IMR-90 (cell line): ENCODE results near the gene APOBEC3F. TPM values are rescaled to one million over a fixed set of nuclear protein-coding genes. Genes with fewer than 3 reads are reported as not detected.
A peak's percentile ranks its signal among the peaks of the same experiment; 100 is the strongest.
"Not testable (repeated sequence)": the region's sequence is repeated elsewhere in the genome, so short reads cannot be mapped to it uniquely, and the experiment has no call there.

Experiments used
- ATAC-seq: fragments of 200-7000 bp; cut with Tn5 transposase; 2 replicates; pipeline ENCODE4 v1.9.1; 2020; ENCODE audit warnings: low read depth, mild to moderate bottlenecking, moderate library complexity
- BruUV-seq: library from RNA; stranded (reverse); fragments of 400-500 nt; replicated peaks from 2 replicates; lab custom pipeline; 2021; lab: Mats Ljungman, UMichigan
- CTCF ChIA-PET: fragments of 300-600 bp; formaldehyde crosslinking; extraction: SDS; loops from one replicate; lab custom pipeline; 2021; ENCODE audit warnings: antibody characterized with exemption; lab: Yijun Ruan, JAX
- POLR2A ChIA-PET: fragments of 300-600 bp; sonication (Branson Sonifier 250); formaldehyde crosslinking; loops from one replicate; lab custom pipeline; 2022; ENCODE audit warnings: antibody characterized with exemption; ENCODE audit not compliant: unreplicated experiment; lab: Charles Lee
- DNase-seq: peaks from one replicate; pipeline ENCODE4 v3.0.0; 2013
- H2AFZ ChIP-seq: replicated peaks from 2 replicates; pipeline ENCODE3; 2013; ENCODE audit warnings: low read length, mild to moderate bottlenecking; ENCODE audit not compliant: poor library complexity
- H2AK5ac ChIP-seq: 2 replicates; pipeline ENCODE4 v1.6.1; 2013; ENCODE audit warnings: low read depth, low read length, inconsistent platforms
- H2AK9ac ChIP-seq: replicated peaks from 2 replicates; pipeline ENCODE3; 2013; ENCODE audit warnings: mild to moderate bottlenecking, low read depth, low read length, moderate library complexity; ENCODE audit not compliant: poor library complexity
- H2BK120ac ChIP-seq: 2 replicates; pipeline ENCODE4 v1.6.1; 2013; ENCODE audit warnings: low read depth, low read length, inconsistent platforms
- H2BK15ac ChIP-seq: 3 replicates; pipeline ENCODE4 v1.6.1; 2013; ENCODE audit warnings: low read depth, low read length, inconsistent platforms
- H2BK20ac ChIP-seq: 2 replicates; pipeline ENCODE4 v1.6.1; 2013; ENCODE audit warnings: low read depth, mild to moderate bottlenecking, inconsistent platforms, low read length, moderate library complexity
- H2BK5ac ChIP-seq: 2 replicates; pipeline ENCODE4 v1.6.1; 2013; ENCODE audit warnings: mild to moderate bottlenecking, low read depth, low read length, inconsistent platforms; ENCODE audit not compliant: poor library complexity, severe bottlenecking
- H3K14ac ChIP-seq: replicated peaks from 2 replicates; pipeline ENCODE4 v1.6.1; 2013; ENCODE audit warnings: low read depth, low read length, inconsistent platforms
- H3K18ac ChIP-seq: 2 replicates; pipeline ENCODE4 v1.6.1; 2013; ENCODE audit warnings: low read depth, low read length, control low read depth
- H3K23ac ChIP-seq: 2 replicates; pipeline ENCODE4 v1.6.1; 2013; ENCODE audit warnings: low read depth, low read length, inconsistent platforms
- H3K27ac ChIP-seq: 2 replicates; pipeline ENCODE4 v1.5.1; 2013; ENCODE audit warnings: mild to moderate bottlenecking, control low read depth, low read length; ENCODE audit not compliant: insufficient read depth
- H3K27me3 ChIP-seq: 2 replicates; pipeline ENCODE4 v1.6.1; 2013; ENCODE audit warnings: low read length; ENCODE audit not compliant: control insufficient read depth, insufficient read depth
- H3K36me3 ChIP-seq: 2 replicates; pipeline ENCODE4 v1.6.1; 2013; ENCODE audit warnings: low read length, mixed read lengths; ENCODE audit not compliant: control insufficient read depth, insufficient read depth
- H3K4ac ChIP-seq: 2 replicates; pipeline ENCODE4 v1.6.1; 2013; ENCODE audit warnings: low read depth, low read length, inconsistent platforms
- H3K4me1 ChIP-seq: 2 replicates; pipeline ENCODE4 v1.6.1; 2013; ENCODE audit warnings: low read length, mixed read lengths; ENCODE audit not compliant: control insufficient read depth, insufficient read depth
- H3K4me2 ChIP-seq: 2 replicates; pipeline ENCODE4 v1.6.1; 2013; ENCODE audit warnings: low read depth, mild to moderate bottlenecking, control low read depth, low read length, moderate library complexity
- H3K4me3 ChIP-seq: 2 replicates; pipeline ENCODE4 v1.5.1; 2013; ENCODE audit warnings: low read depth, mild to moderate bottlenecking, control low read depth, low read length, moderate library complexity; ENCODE audit not compliant: insufficient read depth
- H3K56ac ChIP-seq: 2 replicates; pipeline ENCODE4 v1.6.1; 2013; ENCODE audit warnings: low read length, inconsistent platforms; ENCODE audit not compliant: insufficient read depth; ENCODE audit errors: extremely low read depth
- H3K79me1 ChIP-seq, 2 experiments: 2 replicates each; pipeline ENCODE4 v1.6.1; 2013; ENCODE audit warnings: low read length in 2 of 2, inconsistent platforms in 1 of 2, low read depth in 1 of 2
- H3K9ac ChIP-seq: 2 replicates; pipeline ENCODE4 v1.6.1; 2013; ENCODE audit warnings: low read depth, low read length, control low read depth
- H3K9me1 ChIP-seq: 2 replicates; pipeline ENCODE4 v1.6.1; 2013; ENCODE audit warnings: low read length, inconsistent platforms; ENCODE audit not compliant: insufficient read depth
- H3K9me3 ChIP-seq: 2 replicates; pipeline ENCODE4 v1.6.1; 2013; ENCODE audit warnings: low read length; ENCODE audit not compliant: control insufficient read depth, insufficient read depth
- H4K20me1 ChIP-seq: 2 replicates; pipeline ENCODE4 v1.6.1; 2013; ENCODE audit warnings: low read length, inconsistent platforms; ENCODE audit not compliant: insufficient read depth
- H4K5ac ChIP-seq: 2 replicates; pipeline ENCODE4 v1.6.1; 2013; ENCODE audit warnings: mild to moderate bottlenecking, low read depth, low read length, control low read depth
- H4K8ac ChIP-seq, 2 experiments: 2 replicates each; pipeline ENCODE4 v1.6.1; 2013; ENCODE audit warnings: low read depth in 2 of 2, low read length in 2 of 2, control low read depth in 1 of 2, inconsistent platforms in 1 of 2
- H4K91ac ChIP-seq: 2 replicates; pipeline ENCODE4 v1.6.1; 2013; ENCODE audit warnings: low read depth, low read length, inconsistent platforms; ENCODE audit not compliant: insufficient read depth
- WGBS, 2 experiments: methylation state at CpG; one replicate each; pipeline versions ENCODE4 v1.1.5 to v1.1.7; 2013; ENCODE audit warnings: missing lambda C conversion rate in 2 of 2; ENCODE audit not compliant: insufficient read length in 1 of 2; ENCODE audit errors: extremely low coverage in 2 of 2; 5-methylcytosine and 5-hydroxymethylcytosine counted together
- dilution Hi-C: fragments of 300-500 bp; cut with HindIII; formaldehyde crosslinking; loops from one replicate; pipeline ENCODE4 v1.14.3; 2018; ENCODE audit warnings: low sequenced_read_pairs; ENCODE audit not compliant: unreplicated experiment
- in situ Hi-C: fragments of 300-500 bp; cut with MboI; formaldehyde crosslinking; loops from 3 replicates; pipeline ENCODE4 v1.14.3; 2019; ENCODE audit warnings: low sequenced_read_pairs, inconsistent platforms, mixed read lengths
- intact Hi-C: fragments of 100-400 bp; cut with micrococcal nuclease; formaldehyde crosslinking; loops from 2 replicates; pipeline ENCODE4 v1.10.0; 2022
- polyA plus RNA-seq, 3 experiments: library from polyadenylated mRNA; depleted of rRNA; stranded (reverse); fragments of >200 nt; gene quantifications; 2 replicates each; pipeline ENCODE4 v1.2.3, GENCODE V29; 2012; ENCODE audit warnings: low replicate concordance in 1 of 3
- total RNA-seq: library from RNA; depleted of rRNA; stranded (reverse); fragments of >200 nt; gene quantifications from 2 replicates; pipeline ENCODE4 v1.2.3, GENCODE V29; 2012

The APOBEC3F gene
- total and polyA plus RNA-seq, 2 of the 4 experiments (the other 2 are of a cell fraction) = 3.4 to 8.3 TPM

GRCh38 chr22:39020021-39020651 lies 20.5 kb upstream of the APOBEC3F start:
- POLR2A ChIA-PET, intact Hi-C loops, H3K9me1 ChIP-seq, CTCF ChIA-PET, DNase-seq, H4K20me1 ChIP-seq, H3K27ac ChIP-seq, in situ Hi-C loops, H3K9me3 ChIP-seq, H3K18ac ChIP-seq, H2BK5ac ChIP-seq, H3K23ac ChIP-seq, ATAC-seq, H3K4ac ChIP-seq, H2BK15ac ChIP-seq, H3K27me3 ChIP-seq, H2AFZ ChIP-seq, H4K91ac ChIP-seq, BruUV-seq, H3K56ac ChIP-seq, H2AK9ac ChIP-seq, dilution Hi-C loops, H2BK120ac ChIP-seq, H2BK20ac ChIP-seq, H3K14ac ChIP-seq, H2AK5ac ChIP-seq, H3K4me3 ChIP-seq: not testable (repeated sequence)
- Histone ChIP-seq H3K9ac (peak overlapping the region; percentile 20; the same call in 1 of the 2 replicates), H3K36me3 (peaks cover 13% of the 10 kb centered on the region; the same call in 1 of the 2 replicates), H4K8ac (peak overlapping the region in 1 of 2 experiments; percentile 3; a peak in 1 of 4 replicates), H3K4me2 (peak overlapping the region; percentile 71), H3K4me1 (peaks cover 13% of the 10 kb centered on the region), H3K79me1 (peaks cover 8 to 31% of the 10 kb centered on the region in 2 experiments), H4K5ac (peak overlapping the region; percentile 45; the same call in 1 of the 2 replicates)
- 91% methylated on average over 6 of the region's 15 CpGs; no CpG with 5 or more reads in 1 of the 2 experiments for WGBS, 2 experiments
